NCI-H748 (cell line): ENCODE measurements around the gene TRMU.
"Not testable (repeated sequence)": the region's sequence is repeated elsewhere in the genome, so short reads cannot be mapped to it uniquely, and the experiment has no call there.

Experiments used
- DNase-seq: peaks from one replicate; lab custom pipeline; 2025; ENCODE audit not compliant: unreplicated experiment; lab: John Stamatoyannopoulos, UW

The TRMU gene

GRCh38 chr22:46382524-46382923 is 47.0 kb downstream of the TRMU start:
- DNase-seq: no peak

DNA sequence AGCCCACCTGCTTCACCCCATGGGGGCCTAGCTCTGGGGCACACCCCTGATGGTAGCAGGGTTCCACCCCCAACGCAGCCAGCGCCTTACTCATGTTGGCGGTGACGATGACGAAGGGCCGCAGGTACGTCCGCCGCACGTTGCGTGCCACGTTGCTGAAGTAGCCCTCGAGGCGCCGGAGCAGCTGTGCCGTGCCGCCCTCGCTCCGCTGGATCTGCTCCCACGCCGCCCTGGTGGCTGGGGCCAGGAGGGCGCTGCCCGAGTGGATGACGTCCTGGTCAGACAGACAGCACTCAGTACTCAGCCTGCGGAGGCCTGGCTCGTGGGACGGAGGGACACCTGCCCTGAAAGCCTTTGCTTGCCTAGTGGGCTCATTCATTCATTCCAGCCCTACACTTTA is 50.8 kb downstream of the TRMU start:
- no peak for DNase-seq

- no peak for DNase-seq
Observed at GRCh38 chr22:46387748-46388147, 52.2 kb downstream of the TRMU start.

- DNase-seq: no peak
Observed at GRCh38 chr22:46388647-46389046, 53.1 kb downstream of the TRMU start.

GRCh38 chr22:46389081-46389480 is 53.6 kb downstream of the TRMU start:
- DNase-seq: no peak

DNA sequence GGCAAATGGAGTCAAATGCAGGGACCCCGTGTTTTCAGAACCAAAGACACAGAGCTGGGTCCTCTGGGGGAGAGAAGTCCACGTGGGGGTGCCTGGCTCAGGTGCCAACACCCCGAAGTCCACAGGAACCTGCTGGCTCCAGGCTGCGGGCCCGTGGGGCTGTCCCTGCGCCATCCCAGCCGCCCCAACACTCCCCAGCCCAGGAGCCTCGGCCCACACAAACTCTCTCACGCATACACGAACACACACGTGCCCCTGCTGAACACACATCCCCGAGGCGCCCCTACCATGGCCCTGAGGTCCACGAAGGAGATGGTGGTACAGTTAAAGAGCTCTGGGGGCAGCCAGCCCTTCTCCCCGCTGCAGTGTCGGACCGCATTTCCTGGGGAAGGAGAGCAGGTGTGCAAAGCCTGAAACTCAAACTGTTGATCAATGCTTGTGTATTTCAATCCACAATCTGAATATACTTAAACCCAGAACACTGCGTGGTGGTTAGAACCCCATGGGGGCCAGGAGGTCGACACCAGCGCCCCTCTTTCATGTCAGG is 54.7 kb downstream of the TRMU start:
- no peak for DNase-seq

- DNase-seq: peak; percentile 37
Observed at GRCh38 chr22:46390652-46391301, 55.3 kb downstream of the TRMU start.

- DNase-seq: no peak
Observed at GRCh38 chr22:46391486-46392136, 56.1 kb downstream of the TRMU start.

- DNase-seq: no peak
Observed at GRCh38 chr22:46392137-46392844, 56.8 kb downstream of the TRMU start.

DNA sequence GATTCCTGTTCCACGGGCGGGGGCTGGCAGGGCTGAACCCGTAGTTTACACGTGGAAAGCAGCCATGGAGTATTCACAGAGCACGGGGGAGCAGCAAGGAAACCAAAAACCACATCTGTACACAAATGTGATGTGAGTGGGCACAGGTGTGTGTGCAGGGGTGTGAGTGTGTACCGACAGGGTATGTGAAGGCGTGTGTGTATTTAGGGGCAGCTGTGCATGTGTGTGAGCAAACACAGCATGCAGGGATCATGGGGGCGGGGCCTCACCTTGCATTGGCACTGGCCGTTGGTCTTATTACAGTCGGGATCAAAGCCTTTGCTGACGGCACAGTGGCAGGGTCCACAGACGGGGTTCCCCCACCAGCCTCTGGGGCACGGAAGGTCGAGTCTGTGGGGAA is 58.4 kb downstream of the TRMU start:
- no peak for DNase-seq

DNA sequence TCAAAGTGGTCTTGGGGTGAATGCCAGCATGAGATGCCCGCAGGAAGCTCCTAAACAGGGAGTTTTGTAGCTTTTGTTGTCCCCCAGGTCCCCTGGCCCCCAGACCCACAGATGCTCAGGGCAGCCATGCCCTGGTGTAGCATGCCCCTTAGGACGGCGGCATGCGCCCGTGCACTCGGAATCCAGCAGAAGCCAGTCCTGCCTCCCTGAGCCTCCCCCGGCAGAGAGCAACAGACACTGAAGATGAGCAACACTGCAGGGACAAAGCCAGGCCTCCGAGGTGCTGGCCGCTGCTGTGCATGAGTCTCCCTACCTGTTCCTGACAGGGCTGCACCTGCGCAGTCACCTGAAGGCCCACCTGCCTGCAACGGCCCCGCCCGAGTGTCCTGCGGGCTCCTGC is 59.1 kb downstream of the TRMU start:
- no peak for DNase-seq

GRCh38 chr22:46395145-46395544 is 59.6 kb downstream of the TRMU start:
- DNase-seq: no peak

- DNase-seq: not testable (repeated sequence)
Observed at GRCh38 chr22:46397049-46397448, 61.5 kb downstream of the TRMU start.

DNA sequence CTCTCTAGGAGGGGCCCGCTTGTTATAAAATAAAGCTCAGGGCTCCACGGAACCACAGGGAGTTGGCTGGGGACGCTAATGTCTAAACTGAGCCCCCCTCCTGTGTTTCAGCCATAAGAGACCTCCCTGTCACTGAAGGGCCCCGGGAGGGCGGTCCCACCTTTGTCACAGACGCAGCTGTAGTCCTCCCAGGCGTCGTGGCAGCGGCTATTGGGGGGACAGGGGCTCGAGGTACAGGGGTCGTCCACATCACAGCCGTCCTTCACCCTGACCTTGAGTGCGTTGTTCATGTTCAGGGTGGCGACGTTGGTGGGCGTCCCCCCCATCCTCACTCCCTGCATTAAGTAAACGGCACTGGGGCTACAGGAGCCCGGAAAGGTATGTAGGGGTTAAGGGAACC is 62.0 kb downstream of the TRMU start:
- DNase-seq: no peak

DNA sequence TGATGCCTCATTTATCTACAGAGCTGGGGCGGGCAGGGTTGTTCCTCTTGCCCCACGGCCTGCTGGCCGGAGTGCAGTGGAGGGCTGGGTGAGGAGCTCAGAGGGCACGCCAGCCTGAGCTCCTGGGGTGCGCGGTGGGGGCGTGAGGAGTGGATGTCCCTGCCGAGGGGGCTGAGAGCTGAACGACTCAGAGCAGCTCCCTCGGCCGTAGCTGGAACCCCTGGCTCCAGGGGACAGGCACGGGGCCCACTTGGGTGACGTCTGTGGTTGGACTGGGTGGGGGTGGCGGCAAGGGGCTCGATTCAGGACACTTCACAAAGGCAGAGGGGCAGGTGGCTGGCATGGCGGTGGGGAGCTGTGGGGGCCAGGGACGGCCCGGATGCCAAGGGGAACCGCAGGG is 62.4 kb downstream of the TRMU start:
- DNase-seq: no peak

DNA sequence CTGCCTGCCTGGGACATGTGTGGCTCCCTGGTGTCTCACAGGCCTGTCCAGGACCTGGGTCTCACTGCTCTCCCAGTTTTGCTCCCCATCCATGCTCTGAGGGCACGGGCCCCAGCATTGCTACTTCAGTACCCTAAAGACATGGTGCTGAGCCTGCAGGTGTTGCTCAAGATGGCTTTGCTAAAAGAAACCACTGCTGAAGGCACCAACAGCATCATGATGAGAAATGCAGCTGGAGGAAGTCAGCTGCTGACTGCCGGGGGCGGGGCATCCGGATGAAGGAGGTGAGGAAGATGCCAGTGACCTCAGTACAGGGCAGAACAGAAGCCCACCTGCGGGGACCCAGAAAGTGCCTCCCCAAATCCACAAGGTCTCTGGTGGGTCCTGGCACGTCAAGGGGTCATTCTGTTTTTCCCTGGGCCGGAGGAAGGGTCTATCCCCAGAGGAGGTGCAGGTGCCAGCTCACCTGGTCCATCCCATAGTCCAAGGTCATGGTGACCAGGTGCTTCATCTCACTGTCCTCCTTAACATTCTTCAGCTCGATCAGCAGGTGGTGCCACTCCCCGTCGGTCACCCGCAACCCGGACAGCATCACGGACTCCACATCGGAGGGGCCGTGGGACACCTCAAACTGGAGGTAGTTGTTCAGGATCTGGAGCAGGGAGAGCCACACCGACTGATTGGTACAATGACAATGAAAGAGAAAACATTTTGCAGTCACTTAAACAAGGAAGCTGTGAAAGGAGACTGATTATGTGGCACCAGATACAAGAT is 63.9 kb downstream of the TRMU start:
- no peak for DNase-seq

DNA sequence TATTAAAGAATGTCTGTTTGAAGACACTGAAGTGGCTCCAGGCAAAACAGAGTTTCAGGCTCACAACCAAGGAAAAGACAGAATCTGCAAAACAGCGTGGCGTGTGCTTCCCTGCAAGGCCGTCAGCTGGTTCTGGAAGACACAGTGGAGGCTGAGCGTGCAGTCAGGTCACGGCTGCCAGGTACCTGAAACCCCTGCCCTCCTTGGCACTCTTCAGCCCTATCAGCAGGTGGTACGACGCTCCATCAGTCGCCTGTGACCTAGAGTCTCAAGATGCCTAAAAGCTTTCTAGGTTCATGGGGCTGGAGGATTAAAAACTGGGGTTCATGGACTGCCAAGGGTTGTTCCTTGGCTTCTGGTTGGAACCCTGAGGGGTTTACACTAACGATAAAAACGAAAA is 65.9 kb downstream of the TRMU start:
- DNase-seq: no peak

- no peak for DNase-seq
Observed at GRCh38 chr22:46402505-46402904, 67.0 kb downstream of the TRMU start.

DNA sequence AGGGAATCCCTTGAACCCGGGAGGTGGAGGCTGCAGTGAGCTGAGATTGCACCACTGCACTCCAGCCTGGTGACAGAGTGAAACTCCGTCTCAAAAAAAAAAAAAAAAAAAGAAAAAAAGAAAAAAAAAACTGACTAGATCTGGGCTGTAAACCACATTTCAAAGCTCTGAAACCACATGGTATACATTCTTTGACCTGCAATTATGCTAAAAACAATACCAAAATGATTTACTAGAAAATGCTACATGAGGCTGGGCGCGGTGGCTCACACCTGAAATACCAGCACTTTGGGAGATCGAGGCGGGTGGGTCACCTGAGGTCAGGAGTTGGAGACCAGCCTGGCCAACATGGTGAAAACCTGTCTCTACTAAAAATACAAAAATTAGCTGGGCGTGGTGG is 68.4 kb downstream of the TRMU start:
- DNase-seq: not testable (repeated sequence)

DNA sequence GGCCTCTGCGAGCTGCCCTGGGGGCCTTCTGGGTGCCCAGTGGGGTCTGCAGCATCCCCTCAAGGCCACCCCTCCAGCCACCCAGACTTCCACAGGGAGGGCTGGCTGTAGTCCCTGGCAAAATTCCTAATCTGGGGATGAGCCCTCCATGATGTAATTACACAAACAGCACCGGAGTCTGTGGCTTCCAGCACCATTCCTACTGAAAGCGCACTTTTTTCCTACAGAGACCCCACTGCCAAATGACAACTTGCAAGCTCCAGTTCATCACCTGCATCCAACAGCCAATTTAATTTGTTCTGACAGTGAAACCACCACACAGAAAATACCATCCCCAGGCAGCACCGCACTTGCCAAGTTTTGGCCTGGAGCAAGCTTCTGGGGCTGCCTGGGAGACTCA is 70.4 kb downstream of the TRMU start:
- DNase-seq: no peak

- no peak for DNase-seq
Observed at GRCh38 chr22:46406349-46406748, 70.8 kb downstream of the TRMU start.
